GM19324 (cell line): ENCODE data around the gene STK32C.

Experiments
- ATAC-seq: cut with Tn5 transposase; IDR thresholded peaks from one replicate; pipeline ENCODE4 v1.9.1; 2021; ENCODE audit warnings: mild to moderate bottlenecking, moderate library complexity; ENCODE audit not compliant: unreplicated experiment, low FRiP score

The STK32C gene

DNA sequence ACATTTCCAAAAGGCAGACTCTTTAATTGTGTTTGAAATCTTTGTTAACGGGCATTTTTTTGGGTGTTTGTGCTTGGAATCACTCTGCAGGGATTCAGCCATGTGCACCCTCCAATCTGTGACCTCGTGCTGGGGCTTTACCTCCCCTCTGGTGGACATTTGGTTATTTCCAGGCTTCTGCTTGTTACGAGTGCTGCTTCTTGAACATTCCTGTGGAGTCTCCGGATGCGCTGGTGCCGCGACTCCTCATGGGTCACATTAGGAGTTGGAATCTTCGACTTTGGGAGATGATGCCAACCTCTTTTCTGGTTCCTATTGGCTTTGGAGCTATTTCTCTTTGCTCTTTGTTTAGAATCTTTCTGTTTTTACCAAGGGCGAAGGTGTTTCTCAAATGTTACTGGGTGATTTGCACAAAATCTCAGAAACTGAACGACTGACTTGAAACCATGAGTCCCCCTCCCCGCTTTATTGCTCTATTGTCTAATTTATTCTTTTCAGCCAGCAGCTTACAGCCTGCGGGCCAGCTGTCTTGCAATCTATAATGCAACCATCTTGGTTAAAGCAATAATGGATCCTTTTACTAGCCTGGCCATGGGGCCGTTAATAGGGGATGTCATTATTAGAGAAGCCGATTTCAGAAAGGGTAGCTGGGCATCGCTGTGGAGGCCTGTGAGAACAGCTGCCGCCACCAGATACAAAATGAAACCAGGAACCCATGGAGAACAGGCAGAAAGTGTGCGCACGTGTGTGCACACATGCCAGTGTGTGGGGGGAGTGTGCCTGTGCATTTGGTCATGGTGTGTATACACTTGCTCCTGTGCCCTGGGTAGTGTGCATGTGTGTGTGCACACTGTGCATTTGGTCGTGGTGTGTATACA lies 130.9 kb downstream of the STK32C start:
- ATAC-seq: no peak

DNA sequence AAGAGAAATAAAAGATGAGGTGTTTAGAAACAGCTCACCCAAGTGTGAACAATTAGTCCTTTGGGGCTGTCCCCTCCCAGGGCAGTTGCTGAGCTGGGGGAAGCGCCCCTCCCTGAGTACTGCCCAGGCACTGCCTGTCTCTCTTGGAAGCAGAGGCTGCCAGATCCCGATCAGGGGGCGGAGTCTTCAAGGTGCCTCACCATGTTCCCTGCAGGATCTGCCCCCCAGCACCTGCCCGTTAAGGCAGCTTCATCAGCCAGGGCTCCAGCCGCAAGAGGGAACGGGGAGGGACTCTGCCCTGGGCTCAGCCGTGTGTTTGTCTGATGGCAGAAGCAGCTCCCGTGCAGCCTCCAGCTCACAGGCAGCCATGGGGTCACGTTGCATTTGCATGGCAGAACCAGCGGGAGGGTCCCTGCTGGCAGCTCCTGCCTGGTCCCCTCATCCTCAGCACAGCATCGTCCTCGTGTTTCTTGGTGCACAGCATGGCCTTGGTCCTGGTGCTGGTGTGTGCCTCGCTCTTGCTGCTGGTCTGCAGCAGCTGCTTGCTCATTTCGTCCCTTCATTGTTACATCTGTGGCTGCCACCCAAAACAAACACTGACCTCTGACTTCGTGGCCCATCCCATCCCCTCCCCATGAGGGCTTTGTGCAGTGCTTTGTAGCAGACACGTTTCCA lies 131.7 kb downstream of the STK32C start:
- ATAC-seq: no peak

- ATAC-seq: no peak
These were observed 132.3 kb downstream of the STK32C start for GRCh38 chr10:132175408-132175807.

GRCh38 chr10:132174237-132174636 lies 133.5 kb downstream of the STK32C start:
- ATAC-seq: no peak

GRCh38 chr10:132173185-132173584 lies 134.6 kb downstream of the STK32C start:
- no peak for ATAC-seq

GRCh38 chr10:132172091-132173066 lies 135.4 kb downstream of the STK32C start:
- ATAC-seq: no peak

GRCh38 chr10:132170561-132171361 lies 137.0 kb downstream of the STK32C start:
- ATAC-seq: no peak

GRCh38 chr10:132169766-132170560 lies 137.8 kb downstream of the STK32C start:
- no peak for ATAC-seq

DNA sequence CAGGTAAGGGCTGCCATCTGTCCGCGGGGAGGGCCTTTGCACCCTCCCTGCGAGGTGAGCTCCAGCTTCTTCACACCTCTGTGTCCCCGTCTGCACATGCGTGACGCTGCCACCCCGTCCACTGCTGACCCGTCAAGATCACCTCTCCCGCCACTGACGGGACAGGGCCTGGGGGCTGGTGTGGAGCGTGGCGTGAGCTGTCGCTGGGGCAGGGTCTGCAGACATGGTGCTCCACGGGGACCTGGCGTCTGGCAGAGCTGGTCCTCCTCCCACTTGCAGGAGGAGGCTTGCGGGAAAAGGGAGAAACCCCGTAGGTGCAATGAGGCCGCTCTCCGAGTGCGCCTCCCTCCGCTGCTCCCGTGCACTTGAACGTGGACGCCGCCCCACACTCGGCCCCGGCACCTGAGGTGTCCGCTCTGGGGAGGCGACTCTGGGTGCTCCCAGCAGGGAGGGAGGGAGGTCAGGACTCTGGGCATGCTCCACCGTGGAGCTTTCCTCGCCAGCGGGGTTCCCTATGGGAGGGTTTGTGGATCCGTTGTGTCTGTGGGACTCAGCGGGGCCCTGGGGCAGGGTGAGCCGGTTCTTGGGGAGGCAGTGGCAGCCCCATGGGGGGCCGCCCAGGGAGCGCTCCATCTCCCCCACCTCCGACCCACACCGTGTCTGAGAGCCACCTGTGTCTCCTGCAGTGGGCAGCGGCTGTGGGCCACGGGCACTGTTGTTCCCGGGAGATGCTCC lies 138.6 kb downstream of the STK32C start:
- ATAC-seq: no peak

- ATAC-seq: no peak
These were observed 139.1 kb downstream of the STK32C start for GRCh38 chr10:132168571-132169030.

GRCh38 chr10:132167976-132168375 lies 139.8 kb downstream of the STK32C start:
- no peak for ATAC-seq

- no peak for ATAC-seq
These were observed 140.6 kb downstream of the STK32C start for GRCh38 chr10:132167041-132167674.

- ATAC-seq: no peak
These were observed 141.4 kb downstream of the STK32C start for GRCh38 chr10:132166216-132166950.

GRCh38 chr10:132165416-132165980 lies 142.3 kb downstream of the STK32C start:
- ATAC-seq: no peak

- ATAC-seq: no peak
These were observed 142.9 kb downstream of the STK32C start for GRCh38 chr10:132164761-132165278.

DNA sequence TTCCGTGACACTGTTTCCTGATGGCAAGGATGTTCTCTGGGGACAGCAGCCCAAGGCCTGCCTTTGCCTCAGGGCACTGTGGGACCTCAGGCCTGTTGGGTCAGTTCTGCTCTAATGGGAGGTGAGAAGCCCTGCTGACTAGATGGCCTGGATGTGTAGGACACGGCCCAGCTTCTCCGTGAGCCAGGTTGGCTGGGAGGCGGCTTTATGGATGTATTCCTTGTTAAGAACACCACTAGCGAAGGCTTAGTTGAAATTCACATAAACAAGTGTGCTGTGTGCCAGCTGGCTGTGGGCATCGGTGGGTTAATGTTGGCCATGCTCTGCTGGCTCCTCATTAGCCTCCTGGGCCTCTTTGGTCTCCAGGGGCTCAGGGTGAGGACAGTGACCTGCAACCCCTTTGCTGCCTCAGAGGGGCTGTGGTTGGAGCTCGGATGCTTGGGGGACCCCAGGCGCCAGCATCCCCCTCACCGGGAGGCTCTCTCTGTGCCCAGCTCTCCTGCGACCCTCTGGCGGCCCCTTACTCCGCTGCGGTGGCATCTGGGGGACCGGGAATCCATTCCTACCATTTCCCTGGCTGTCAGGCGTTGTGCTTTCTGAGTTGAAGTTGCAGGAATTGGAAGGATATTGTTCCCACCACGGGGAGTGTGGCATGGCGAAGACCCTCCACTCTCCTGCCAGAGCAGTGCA lies 143.8 kb downstream of the STK32C start:
- ATAC-seq: no peak
